Erythroblast (primary cell): ENCODE data around the gene RAB7A.

Experiments
- GATA1 ChIP-seq: IDR thresholded peaks from 2 replicates; pipeline ENCODE4 v1.6.1; 2011; ENCODE audit warnings: low read depth, mild to moderate bottlenecking, control low read depth, low read length, moderate library complexity
- POLR2A ChIP-seq: IDR thresholded peaks from 2 replicates; pipeline ENCODE4 v1.6.1; 2011; ENCODE audit warnings: mild to moderate bottlenecking, low read length

DNA sequence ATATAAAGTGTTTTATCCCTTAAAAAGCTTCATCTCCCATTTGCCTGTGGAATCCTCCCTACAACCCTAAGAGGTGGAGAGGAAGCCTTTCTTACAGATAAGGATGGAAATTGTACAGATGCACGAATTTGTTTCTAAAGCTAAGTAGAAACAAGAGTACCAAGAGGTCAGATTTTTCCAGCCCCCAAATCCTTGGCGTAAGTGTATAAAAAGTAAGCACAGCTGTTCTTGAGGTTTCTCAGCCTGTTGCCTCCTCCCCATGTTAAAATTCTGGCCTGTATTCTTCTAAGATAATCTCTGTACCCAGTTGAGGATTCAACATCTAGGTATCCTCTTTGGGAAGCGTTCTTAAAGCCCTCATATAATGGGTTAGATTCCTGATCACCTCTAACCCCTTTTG lies 34.9 kb downstream of the RAB7A start:
- TF ChIP-seq POLR2A, result no peak
- no peak for TF ChIP-seq GATA1
